Measurements from ENCODE around the gene AARS1. TPM values are rescaled to one million over a fixed set of nuclear protein-coding genes. Genes with fewer than 3 reads are reported as not detected.
"Not testable (repeated sequence)": the region's sequence is repeated elsewhere in the genome, so short reads cannot be mapped to it uniquely, and the experiment has no call there.

The AARS1 gene
- polyA plus RNA-seq, 3 donors: 13.9 to 16.6 (median 16.3) TPM

DNA sequence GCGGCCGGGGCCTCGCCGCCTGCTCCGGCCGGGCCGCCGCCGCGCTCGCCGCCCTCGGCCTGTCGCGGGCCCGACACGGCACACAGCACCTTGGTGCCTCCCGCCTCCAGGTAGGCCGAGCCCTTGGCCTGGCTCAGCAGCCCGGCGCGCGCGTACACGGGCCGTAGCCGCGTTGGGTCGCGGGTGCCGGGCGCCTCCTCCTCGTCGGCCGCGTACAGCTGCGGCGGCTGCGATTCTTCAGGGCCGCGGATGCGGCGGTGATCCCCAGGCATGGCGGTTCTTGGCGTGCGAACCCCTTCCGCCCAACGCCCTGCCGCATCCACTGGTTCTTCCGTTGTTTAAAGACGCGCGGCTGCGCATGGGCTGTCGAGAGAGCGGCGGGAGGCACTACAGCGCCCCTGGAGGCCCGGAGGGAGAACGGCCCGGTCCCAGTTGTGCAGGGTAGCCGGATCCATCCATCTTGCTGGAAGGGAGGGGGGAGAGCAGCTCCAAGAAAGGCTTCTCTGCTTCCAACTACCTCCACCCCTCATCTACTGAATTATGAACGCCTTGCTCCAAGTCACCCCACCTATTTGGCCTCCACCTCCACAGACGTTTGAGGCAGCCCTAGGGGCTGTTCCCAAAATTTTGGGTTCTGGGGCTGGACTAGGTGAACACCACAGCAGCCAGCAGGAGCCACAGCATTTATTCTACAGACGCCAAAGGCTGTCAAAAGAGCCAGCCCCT, 37.5 kb downstream of the AARS1 start, which contains the start of gene EXOSC6:
Gene EXOSC6 (minus strand): TSS at position 312 of the 726 bp plus-strand sequence. CDS start 40 bp downstream, at position 272.
- Histone ChIP-seq H2AFZ (ENCODE audit: insufficient read depth, low read depth, low read length, poor library complexity, severe bottlenecking) (peak within 1 kb of the TSS; percentile 76), H3K9ac (ENCODE audit: insufficient read depth, low read length, poor library complexity, severe bottlenecking) (peak within 1 kb of the TSS; percentile 89), H3K27ac (ENCODE audit: low read depth in 1 of 2, low read length in 2 of 2) (peak within 1 kb of the TSS; percentile 57 to 83), H3K27me3 (ENCODE audit: control insufficient read depth in 2 of 2, insufficient read depth in 2 of 2, low read length in 2 of 2) (no peaks in the 10 kb centered on the region), H4K20me1 (ENCODE audit: insufficient read depth, low read length) (peaks cover 16% of the 10 kb centered on the region), H3K4me1 (ENCODE audit: control insufficient read depth in 1 of 2, insufficient read depth in 2 of 2, low read length in 2 of 2) (peaks cover 11 to 20% of the 10 kb centered on the region in 2 donors), H3K36me3 (replicated peaks in 1 of 2; ENCODE audit: control insufficient read depth in 1 of 2, insufficient read depth in 2 of 2, low read length in 2 of 2) (peaks cover 9 to 26% of the 10 kb centered on the region in 2 donors), H3K79me2 (ENCODE audit: insufficient read depth, low read length) (peaks cover 33% of the 10 kb centered on the region), H3K9me3 (replicated peaks in 1 of 2; ENCODE audit: control insufficient read depth in 1 of 2, insufficient read depth in 1 of 2, low read length in 2 of 2) (no peaks in the 10 kb centered on the region), H3K4me2 (replicated peaks; ENCODE audit: extremely low read depth, low read length, poor library complexity, severe bottlenecking) (peak within 1 kb of the TSS; percentile 88), H3K4me3 (replicated peaks in 1 of 3; ENCODE audit: low read depth in 2 of 3, low read length in 3 of 3) (peak within 1 kb of the TSS; percentile 38 to 86 (median 81))
- peak within 1 kb of the TSS; percentile 84 to 87 for H3K4me3 Mint-ChIP-seq
- peak within 1 kb of the TSS; percentile 72 to 90 (median 84) for H3K27ac Mint-ChIP-seq
- 2% methylated on average over 58 of the region's 65 CpGs for WGBS (ENCODE audit: insufficient coverage)
- peak; percentile 88 to 91 (median 89) for DNase-seq
- peaks cover 21 to 48% of the 10 kb centered on the region in 2 donors for H3K36me3 Mint-ChIP-seq
- TF ChIP-seq, protein P1, sequence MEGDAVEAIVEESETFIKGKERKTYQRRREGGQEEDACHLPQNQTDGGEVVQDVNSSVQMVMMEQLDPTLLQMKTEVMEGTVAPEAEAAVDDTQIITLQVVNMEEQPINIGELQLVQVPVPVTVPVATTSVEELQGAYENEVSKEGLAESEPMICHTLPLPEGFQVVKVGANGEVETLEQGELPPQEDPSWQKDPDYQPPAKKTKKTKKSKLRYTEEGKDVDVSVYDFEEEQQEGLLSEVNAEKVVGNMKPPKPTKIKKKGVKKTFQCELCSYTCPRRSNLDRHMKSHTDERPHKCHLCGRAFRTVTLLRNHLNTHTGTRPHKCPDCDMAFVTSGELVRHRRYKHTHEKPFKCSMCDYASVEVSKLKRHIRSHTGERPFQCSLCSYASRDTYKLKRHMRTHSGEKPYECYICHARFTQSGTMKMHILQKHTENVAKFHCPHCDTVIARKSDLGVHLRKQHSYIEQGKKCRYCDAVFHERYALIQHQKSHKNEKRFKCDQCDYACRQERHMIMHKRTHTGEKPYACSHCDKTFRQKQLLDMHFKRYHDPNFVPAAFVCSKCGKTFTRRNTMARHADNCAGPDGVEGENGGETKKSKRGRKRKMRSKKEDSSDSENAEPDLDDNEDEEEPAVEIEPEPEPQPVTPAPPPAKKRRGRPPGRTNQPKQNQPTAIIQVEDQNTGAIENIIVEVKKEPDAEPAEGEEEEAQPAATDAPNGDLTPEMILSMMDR (IDR thresholded peaks at IDR 0.05): peak; percentile 96
- intact Hi-C loops (cut with micrococcal nuclease): no loop called here
- H3K9me3 Mint-ChIP-seq: peaks cover 0 to 4% (median 0%) of the 10 kb centered on the region in 7 donors
- H3K27me3 Mint-ChIP-seq (ENCODE audit: low read depth in 3 of 3): no peaks in the 10 kb centered on the region
- H3K4me1 Mint-ChIP-seq: peaks cover 21% of the 10 kb centered on the region

DNA sequence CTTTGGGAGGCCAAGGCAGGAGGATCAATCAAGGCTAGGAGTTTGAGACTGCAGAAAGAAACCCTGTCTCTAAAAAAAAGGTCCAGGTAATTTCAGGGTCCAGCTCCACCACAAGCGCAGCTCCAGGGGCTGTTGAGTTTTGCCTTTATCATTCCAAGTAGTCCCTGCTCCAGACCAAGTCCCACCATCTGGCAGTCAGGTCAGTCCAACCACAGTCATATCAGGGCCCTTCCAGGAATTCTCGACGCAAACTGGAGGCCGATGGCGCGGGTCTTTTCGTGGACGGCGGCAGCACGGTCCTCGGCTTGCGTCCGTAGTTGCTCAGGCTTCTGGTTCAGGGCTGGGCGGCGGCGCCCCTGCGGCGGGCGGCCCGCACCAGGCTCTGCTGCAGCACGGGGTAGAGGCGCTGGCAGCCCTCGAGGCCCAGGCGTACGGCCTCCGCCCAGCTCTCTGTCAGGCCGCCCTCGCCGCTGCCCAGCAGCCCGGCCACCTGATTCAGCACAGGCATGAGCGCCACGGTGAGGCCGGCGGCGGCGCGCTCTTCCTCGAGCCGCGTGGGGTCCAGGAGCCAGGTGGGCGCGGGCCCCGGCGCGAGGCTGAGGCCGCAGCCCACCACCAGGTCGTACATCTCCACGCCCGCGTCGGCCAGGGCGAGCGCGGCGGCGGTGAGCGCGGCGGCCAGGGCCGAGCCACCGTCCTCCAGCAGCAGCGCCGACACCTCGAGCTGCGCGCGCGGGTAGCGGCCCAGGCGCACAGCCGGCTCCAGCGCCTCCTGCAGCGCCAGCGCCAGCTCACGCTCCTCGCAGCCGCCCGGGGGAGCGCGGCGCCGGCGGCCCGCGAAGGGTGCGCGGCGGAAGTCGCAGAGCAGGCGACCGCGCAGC, 38.3 kb downstream of the AARS1 start:
- DNase-seq: peak; percentile 5 to 48 (median 12)
- H3K27ac ChIP-seq (ENCODE audit: low read depth in 1 of 2, low read length in 2 of 2): peak overlapping the region; percentile 57 to 83
- H3K36me3 Mint-ChIP-seq: peaks cover 18 to 42% of the 10 kb centered on the region in 2 donors
- H3K27me3 Mint-ChIP-seq (ENCODE audit: low read depth in 3 of 3): no peaks in the 10 kb centered on the region
- intact Hi-C loops (cut with micrococcal nuclease): no loop called here
- H3K27ac Mint-ChIP-seq: peak overlapping the region in 3 of 7 donors; percentile 9 to 59 (median 57)
- peaks cover 0 to 4% (median 0%) of the 10 kb centered on the region in 7 donors for H3K9me3 Mint-ChIP-seq
- H3K9ac ChIP-seq (ENCODE audit: insufficient read depth, low read length, poor library complexity, severe bottlenecking): peak overlapping the region; percentile 89
- H3K4me3 Mint-ChIP-seq: peak overlapping the region; percentile 77 to 87
- no peaks in the 10 kb centered on the region for H3K27me3 ChIP-seq (ENCODE audit: control insufficient read depth in 2 of 2, insufficient read depth in 2 of 2, low read length in 2 of 2)
- H2AFZ ChIP-seq (ENCODE audit: insufficient read depth, low read depth, low read length, poor library complexity, severe bottlenecking): peak overlapping the region; percentile 76
- peaks cover 16% of the 10 kb centered on the region for H4K20me1 ChIP-seq (ENCODE audit: insufficient read depth, low read length)
- peak overlapping the region; percentile 38 to 86 (median 81) for H3K4me3 ChIP-seq (replicated peaks in 1 of 3; ENCODE audit: low read depth in 2 of 3, low read length in 3 of 3)
- peaks cover 24% of the 10 kb centered on the region for H3K4me1 Mint-ChIP-seq
- H3K36me3 ChIP-seq (replicated peaks in 1 of 2; ENCODE audit: control insufficient read depth in 1 of 2, insufficient read depth in 2 of 2, low read length in 2 of 2): peaks cover 9 to 18% of the 10 kb centered on the region in 2 donors
- peaks cover 33% of the 10 kb centered on the region for H3K79me2 ChIP-seq (ENCODE audit: insufficient read depth, low read length)
- WGBS (ENCODE audit: insufficient coverage): 2% methylated on average over 92 of the region's 92 CpGs
- peaks cover 11 to 20% of the 10 kb centered on the region in 2 donors for H3K4me1 ChIP-seq (ENCODE audit: control insufficient read depth in 1 of 2, insufficient read depth in 2 of 2, low read length in 2 of 2)
- TF ChIP-seq, protein P1 (IDR thresholded peaks at IDR 0.05): no peak
- H3K9me3 ChIP-seq (replicated peaks in 1 of 2; ENCODE audit: control insufficient read depth in 1 of 2, insufficient read depth in 1 of 2, low read length in 2 of 2): no peaks in the 10 kb centered on the region
- peak overlapping the region; percentile 88 for H3K4me2 ChIP-seq (replicated peaks; ENCODE audit: extremely low read depth, low read length, poor library complexity, severe bottlenecking)

DNA sequence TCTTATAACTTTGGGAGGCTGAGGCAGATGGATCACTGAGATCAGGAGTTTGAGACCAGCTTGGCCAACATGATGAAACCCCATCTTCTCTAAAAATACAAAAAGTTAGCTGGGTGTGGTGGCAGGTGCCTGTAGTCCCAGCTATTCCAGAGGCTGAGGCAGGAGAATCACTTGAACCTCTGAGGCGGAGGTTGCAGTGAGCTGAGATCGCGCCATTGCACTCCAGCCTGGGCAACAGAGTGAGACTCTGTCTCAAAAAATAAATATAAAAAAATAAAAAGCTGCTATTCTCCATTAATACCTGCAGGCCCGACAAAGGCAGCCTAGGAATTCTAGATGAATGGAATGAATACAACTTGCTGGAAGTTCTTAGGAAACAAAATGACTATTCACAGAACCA, 39.6 kb downstream of the AARS1 start:
- H3K27ac ChIP-seq (ENCODE audit: low read depth in 1 of 2, low read length in 2 of 2); H3K9me3 Mint-ChIP-seq; H3K4me3 ChIP-seq (replicated peaks in 1 of 3; ENCODE audit: low read depth in 2 of 3, low read length in 3 of 3); H2AFZ ChIP-seq (ENCODE audit: insufficient read depth, low read depth, low read length, poor library complexity, severe bottlenecking); H3K4me3 Mint-ChIP-seq; H3K9ac ChIP-seq (ENCODE audit: insufficient read depth, low read length, poor library complexity, severe bottlenecking); H3K27me3 ChIP-seq (ENCODE audit: control insufficient read depth in 2 of 2, insufficient read depth in 2 of 2, low read length in 2 of 2); DNase-seq; H3K27me3 Mint-ChIP-seq (ENCODE audit: low read depth in 3 of 3); H3K36me3 ChIP-seq (replicated peaks in 1 of 2; ENCODE audit: control insufficient read depth in 1 of 2, insufficient read depth in 2 of 2, low read length in 2 of 2); H3K9me3 ChIP-seq (replicated peaks in 1 of 2; ENCODE audit: control insufficient read depth in 1 of 2, insufficient read depth in 1 of 2, low read length in 2 of 2); H3K27ac Mint-ChIP-seq; intact Hi-C loops (cut with micrococcal nuclease); H3K4me2 ChIP-seq (replicated peaks; ENCODE audit: extremely low read depth, low read length, poor library complexity, severe bottlenecking): not testable (repeated sequence)
- Histone ChIP-seq H3K79me2 (ENCODE audit: insufficient read depth, low read length) (peaks cover 33% of the 10 kb centered on the region), H4K20me1 (ENCODE audit: insufficient read depth, low read length) (peaks cover 16% of the 10 kb centered on the region), H3K4me1 (ENCODE audit: control insufficient read depth in 1 of 2, insufficient read depth in 2 of 2, low read length in 2 of 2) (peaks cover 11 to 20% of the 10 kb centered on the region in 2 donors)
- peaks cover 26% of the 10 kb centered on the region for H3K4me1 Mint-ChIP-seq
- peaks cover 10 to 29% of the 10 kb centered on the region in 2 donors for H3K36me3 Mint-ChIP-seq
- no CpG with 5 or more reads among the region's 4 CpGs for WGBS (ENCODE audit: insufficient coverage)

Data from CD14-positive monocyte (primary cell).